Stimulated activated CD8-positive, alpha-beta memory T cell treated with anti-CD3 and anti-CD28 coated beads, Interleukin-15, amount 100 ng/mL, for 48 hours (primary cell): ENCODE results near the gene KCMF1.
"Not testable (repeated sequence)": the region's sequence is repeated elsewhere in the genome, so short reads cannot be mapped to it uniquely, and the experiment has no call there.

Experiments used
- DNase-seq, 2 donors: peaks; one replicate each; pipeline ENCODE4 v3.0.0-alpha.2; 2020; ENCODE audit warnings: low read depth in 2 of 2

KCMF1 gene

GRCh38 chr2:84970868-84971509, at the start of gene KCMF1:
Gene KCMF1, plus strand, starts transcription at chr2:84971161. Its CDS starts 291 bp downstream, at chr2:84971452.
- peak; percentile 58 to 66 for DNase-seq

- DNase-seq = no peak
Measured at GRCh38 chr2:84923009-84923408, 48.0 kb upstream of the KCMF1 start.

GRCh38 chr2:84924173-84925106, 46.5 kb upstream of the KCMF1 start:
- DNase-seq = no peak

GRCh38 chr2:84925336-84925723, 45.6 kb upstream of the KCMF1 start:
- DNase-seq = no peak

- peak; percentile 95 to 96 for DNase-seq
Measured at GRCh38 chr2:84925724-84926376, 45.1 kb upstream of the KCMF1 start.

GRCh38 chr2:84927275-84927627, 43.7 kb upstream of the KCMF1 start:
- no peak for DNase-seq

GRCh38 chr2:84931384-84931821, 39.6 kb upstream of the KCMF1 start:
- no peak for DNase-seq

GRCh38 chr2:84938194-84938879, 32.6 kb upstream of the KCMF1 start:
- no peak for DNase-seq

GRCh38 chr2:84939426-84940087, 31.4 kb upstream of the KCMF1 start:
- DNase-seq = peak; percentile 67 to 76

GRCh38 chr2:84940088-84940470, 30.9 kb upstream of the KCMF1 start:
- no peak for DNase-seq

- no peak for DNase-seq
Measured at GRCh38 chr2:84940831-84941412, 30.0 kb upstream of the KCMF1 start.

GRCh38 chr2:84942166-84942565, 28.8 kb upstream of the KCMF1 start:
- no peak for DNase-seq

GRCh38 chr2:84942964-84943421, 28.0 kb upstream of the KCMF1 start:
- DNase-seq = no peak

- no peak for DNase-seq
Measured at GRCh38 chr2:84944295-84944909, 26.6 kb upstream of the KCMF1 start.

GRCh38 chr2:84945838-84946203, 25.1 kb upstream of the KCMF1 start:
- not testable (repeated sequence) for DNase-seq

- peak; percentile 66 to 73 for DNase-seq
Measured at GRCh38 chr2:84946204-84947009, 24.6 kb upstream of the KCMF1 start.

- DNase-seq = no peak
Measured at GRCh38 chr2:84947010-84947593, 23.9 kb upstream of the KCMF1 start.

GRCh38 chr2:84953535-84953934, 17.4 kb upstream of the KCMF1 start:
- no peak for DNase-seq

GRCh38 chr2:84954329-84954728, 16.6 kb upstream of the KCMF1 start:
- DNase-seq = no peak
